PC-3 (cell line): Measurements from ENCODE around the gene PAPSS2. TPM values are rescaled to one million over a fixed set of nuclear protein-coding genes. Genes with fewer than 3 reads are reported as not detected.

ENCODE experiments used
- ATAC-seq: fragments of 200-7000 bp; cut with Tn5 transposase; 2 replicates; pipeline ENCODE4 v1.9.1; 2020; ENCODE audit warnings: mild to moderate bottlenecking, moderate library complexity
- BruUV-seq: library from RNA; stranded (reverse); fragments of 400-500 nt; replicated peaks from 2 replicates; lab custom pipeline; 2021; lab: Mats Ljungman, UMichigan
- CTCF ChIA-PET: fragments of 300-600 bp; sonication (Branson Sonifier 250); formaldehyde crosslinking; loops from one replicate; lab custom pipeline; 2022; ENCODE audit warnings: antibody characterized with exemption; lab: Charles Lee
- POLR2A ChIA-PET: fragments of 300-600 bp; sonication (Branson Sonifier 250); formaldehyde crosslinking; loops from one replicate; lab custom pipeline; 2022; ENCODE audit warnings: antibody characterized with exemption; ENCODE audit not compliant: unreplicated experiment; lab: Charles Lee
- DNase-seq: peaks from one replicate; pipeline ENCODE4 v3.0.0-alpha.2; 2015
- H2AFZ ChIP-seq: fragments of 300-600 bp; sonication (generic); 2 replicates; pipeline ENCODE4 v1.6.0; 2016; ENCODE audit warnings: antibody characterized with exemption, low read length
- H3F3A ChIP-seq: fragments of 300-600 bp; sonication (generic); one replicate; pipeline ENCODE4 v1.6.0; 2017; ENCODE audit warnings: antibody characterized with exemption, low read length, control low read depth, mild to moderate bottlenecking; ENCODE audit not compliant: unreplicated experiment
- H3K27ac ChIP-seq: fragments of 300-600 bp; sonication (generic); 2 replicates; pipeline ENCODE4 v1.5.1; 2016; ENCODE audit warnings: mild to moderate bottlenecking, low read length
- H3K27me3 ChIP-seq: fragments of 300-600 bp; sonication (generic); 2 replicates; pipeline ENCODE4 v1.6.1; 2016; ENCODE audit warnings: low read length, mixed read lengths
- H3K36me3 ChIP-seq: fragments of 300-600 bp; sonication (generic); 2 replicates; pipeline ENCODE4 v1.6.1; 2016; ENCODE audit warnings: low read depth, mixed run types, low read length, mixed read lengths
- H3K4me1 ChIP-seq: fragments of 300-600 bp; sonication (generic); 2 replicates; pipeline ENCODE4 v1.5.1; 2016; ENCODE audit warnings: low read length; ENCODE audit not compliant: insufficient read depth
- H3K4me2 ChIP-seq: fragments of 300-600 bp; sonication (generic); 2 replicates; pipeline ENCODE4 v1.6.0; 2016; ENCODE audit warnings: low read length
- H3K4me3 ChIP-seq: fragments of 300-600 bp; sonication (generic); 2 replicates; pipeline ENCODE4 v1.5.1; 2016; ENCODE audit warnings: mild to moderate bottlenecking, low read length, mixed read lengths
- H3K79me2 ChIP-seq: fragments of 300-600 bp; sonication (generic); 2 replicates; pipeline ENCODE4 v1.6.1; 2017; ENCODE audit warnings: low read length, mixed read lengths
- H3K9ac ChIP-seq: fragments of 300-600 bp; sonication (generic); 2 replicates; pipeline ENCODE4 v1.6.0; 2016; ENCODE audit warnings: mild to moderate bottlenecking, low read length
- H3K9me2 ChIP-seq: fragments of 300-600 bp; sonication (generic); replicated peaks from 2 replicates; pipeline ENCODE4 v1.6.1; 2016; ENCODE audit warnings: mixed run types, low read length, mixed read lengths
- H3K9me3 ChIP-seq: fragments of 300-600 bp; sonication (generic); 2 replicates; pipeline ENCODE4 v1.6.1; 2016; ENCODE audit warnings: low read length, mixed read lengths
- H4K20me1 ChIP-seq: fragments of 300-600 bp; sonication (generic); 2 replicates; pipeline ENCODE4 v1.6.1; 2016; ENCODE audit warnings: low read length, mixed read lengths
- EZH2 ChIP-seq: fragments of 300-600 bp; sonication (generic); IDR thresholded peaks from one replicate; pipeline ENCODE4 v1.6.1; 2017; ENCODE audit warnings: antibody characterized with exemption, mild to moderate bottlenecking, low read length; ENCODE audit not compliant: unreplicated experiment
- EZH2phosphoT487 ChIP-seq: fragments of 300-600 bp; sonication (generic); IDR thresholded peaks from 2 replicates; pipeline ENCODE4 v1.6.1; 2018; ENCODE audit warnings: mild to moderate bottlenecking, antibody characterized with exemption, low read length, borderline replicate concordance
- intact Hi-C: fragments of 100-400 bp; cut with micrococcal nuclease; formaldehyde crosslinking; loops from 2 replicates; pipeline ENCODE4 v1.9.0; 2023
- total RNA-seq: library from RNA; depleted of rRNA; stranded (reverse); fragments of >200 nt; gene quantifications from 2 replicates; pipeline ENCODE4 v1.2.3, GENCODE V29; 2014
- TF ChIP-seq, protein P1 (sequence below): fragments of 300-600 bp; sonication (generic); conservative IDR thresholded peaks from 2 replicates; pipeline ENCODE4 v1.5.1; 2017; ENCODE audit warnings: antibody characterized with exemption, low read depth, mild to moderate bottlenecking, low read length

The PAPSS2 gene
- total RNA-seq, 1 experiment from 2014 or later: 16.4 TPM

DNA sequence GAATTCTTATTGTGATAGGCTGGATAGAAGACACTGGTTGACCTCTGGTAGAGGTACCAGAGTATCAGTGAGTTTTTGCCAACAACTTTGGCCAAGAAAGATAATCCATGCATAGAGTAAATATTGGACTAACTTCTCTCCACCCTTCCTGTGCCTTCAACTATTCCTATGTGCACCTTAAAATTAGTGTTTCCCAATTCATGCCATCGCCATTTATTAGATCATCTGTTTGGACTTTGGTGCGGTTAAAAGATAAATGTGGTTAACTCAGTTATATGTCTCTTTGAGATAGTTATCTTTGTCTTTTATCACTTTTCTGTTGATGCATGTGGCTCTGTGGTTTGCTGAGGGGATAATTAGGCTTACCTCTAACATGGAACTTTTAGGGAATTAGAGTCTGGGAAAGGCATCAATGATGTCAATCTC, 4.6 kb downstream of the PAPSS2 start:
- Histone ChIP-seq H3K9me3 (no peaks in the 10 kb centered on the region), H3K79me2 (peaks cover 27% of the 10 kb centered on the region), H3K27me3 (no peaks in the 10 kb centered on the region), H2AFZ (no peak overlapping the region), H3K9ac (no peak overlapping the region), H3K9me2 (no peaks in the 10 kb centered on the region), H3K36me3 (no peaks in the 10 kb centered on the region), H4K20me1 (no peaks in the 10 kb centered on the region), H3K4me3 (no peak overlapping the region), H3F3A (no peaks in the 10 kb centered on the region), H3K4me1 (peaks cover 12% of the 10 kb centered on the region), H3K27ac (no peak overlapping the region), H3K4me2 (no peak overlapping the region)
- CTCF ChIA-PET: no interaction called here
- DNase-seq: peak; percentile 18
- no peak for TF ChIP-seq EZH2
- TF ChIP-seq EZH2phosphoT487: no peak
- TF ChIP-seq, protein P1, sequence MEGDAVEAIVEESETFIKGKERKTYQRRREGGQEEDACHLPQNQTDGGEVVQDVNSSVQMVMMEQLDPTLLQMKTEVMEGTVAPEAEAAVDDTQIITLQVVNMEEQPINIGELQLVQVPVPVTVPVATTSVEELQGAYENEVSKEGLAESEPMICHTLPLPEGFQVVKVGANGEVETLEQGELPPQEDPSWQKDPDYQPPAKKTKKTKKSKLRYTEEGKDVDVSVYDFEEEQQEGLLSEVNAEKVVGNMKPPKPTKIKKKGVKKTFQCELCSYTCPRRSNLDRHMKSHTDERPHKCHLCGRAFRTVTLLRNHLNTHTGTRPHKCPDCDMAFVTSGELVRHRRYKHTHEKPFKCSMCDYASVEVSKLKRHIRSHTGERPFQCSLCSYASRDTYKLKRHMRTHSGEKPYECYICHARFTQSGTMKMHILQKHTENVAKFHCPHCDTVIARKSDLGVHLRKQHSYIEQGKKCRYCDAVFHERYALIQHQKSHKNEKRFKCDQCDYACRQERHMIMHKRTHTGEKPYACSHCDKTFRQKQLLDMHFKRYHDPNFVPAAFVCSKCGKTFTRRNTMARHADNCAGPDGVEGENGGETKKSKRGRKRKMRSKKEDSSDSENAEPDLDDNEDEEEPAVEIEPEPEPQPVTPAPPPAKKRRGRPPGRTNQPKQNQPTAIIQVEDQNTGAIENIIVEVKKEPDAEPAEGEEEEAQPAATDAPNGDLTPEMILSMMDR: no peak
- BruUV-seq: no TSS peak
- no peak for ATAC-seq
- intact Hi-C loops: loop anchor here (5.0 kb wide), 1 partner anchor 58 kb away; no protein-coding TSS in a partner anchor
- POLR2A ChIA-PET: no interaction called here

DNA sequence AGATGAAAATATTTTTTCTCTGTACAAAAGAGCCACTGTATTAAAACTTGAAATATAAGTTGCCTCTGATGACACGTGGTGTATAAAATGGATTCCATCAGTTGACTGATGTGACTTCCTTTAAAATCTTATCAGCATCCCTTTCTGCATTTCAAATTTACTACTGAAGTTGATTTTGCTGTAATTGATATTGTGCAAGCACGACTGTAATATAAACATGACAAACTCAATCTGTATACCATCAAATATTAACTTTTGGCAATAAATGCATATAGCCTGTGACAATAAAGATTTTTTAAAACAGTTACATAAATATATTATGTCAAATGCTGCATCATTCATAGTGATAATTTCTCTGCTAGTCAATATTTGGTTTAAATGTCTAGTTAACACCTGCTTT, 7.8 kb downstream of the PAPSS2 start:
- H3K9ac ChIP-seq: no peak overlapping the region
- H3K4me2 ChIP-seq: no peak overlapping the region
- H3K9me3 ChIP-seq: no peaks in the 10 kb centered on the region
- BruUV-seq: no TSS peak
- no peaks in the 10 kb centered on the region for H3K36me3 ChIP-seq
- no peak overlapping the region for H3K27ac ChIP-seq
- no peaks in the 10 kb centered on the region for H3F3A ChIP-seq
- DNase-seq: no peak
- no peak overlapping the region for H3K4me3 ChIP-seq
- no peaks in the 10 kb centered on the region for H4K20me1 ChIP-seq
- 0 out of 2 replicates have a peak, but pooled peaks cover 6% of the 10 kb centered on the region for H3K79me2 ChIP-seq
- CTCF ChIA-PET: no interaction called here
- H3K27me3 ChIP-seq: no peaks in the 10 kb centered on the region
- POLR2A ChIA-PET: no interaction called here
- no peak overlapping the region for H2AFZ ChIP-seq
- ATAC-seq: no peak
- no peaks in the 10 kb centered on the region for H3K9me2 ChIP-seq
- intact Hi-C loops: no loop called here
- TF ChIP-seq, protein P1: no peak
- TF ChIP-seq EZH2 (no peak), EZH2phosphoT487 (no peak)
- H3K4me1 ChIP-seq: 0 out of 2 replicates have a peak, but pooled peaks cover 7% of the 10 kb centered on the region

DNA sequence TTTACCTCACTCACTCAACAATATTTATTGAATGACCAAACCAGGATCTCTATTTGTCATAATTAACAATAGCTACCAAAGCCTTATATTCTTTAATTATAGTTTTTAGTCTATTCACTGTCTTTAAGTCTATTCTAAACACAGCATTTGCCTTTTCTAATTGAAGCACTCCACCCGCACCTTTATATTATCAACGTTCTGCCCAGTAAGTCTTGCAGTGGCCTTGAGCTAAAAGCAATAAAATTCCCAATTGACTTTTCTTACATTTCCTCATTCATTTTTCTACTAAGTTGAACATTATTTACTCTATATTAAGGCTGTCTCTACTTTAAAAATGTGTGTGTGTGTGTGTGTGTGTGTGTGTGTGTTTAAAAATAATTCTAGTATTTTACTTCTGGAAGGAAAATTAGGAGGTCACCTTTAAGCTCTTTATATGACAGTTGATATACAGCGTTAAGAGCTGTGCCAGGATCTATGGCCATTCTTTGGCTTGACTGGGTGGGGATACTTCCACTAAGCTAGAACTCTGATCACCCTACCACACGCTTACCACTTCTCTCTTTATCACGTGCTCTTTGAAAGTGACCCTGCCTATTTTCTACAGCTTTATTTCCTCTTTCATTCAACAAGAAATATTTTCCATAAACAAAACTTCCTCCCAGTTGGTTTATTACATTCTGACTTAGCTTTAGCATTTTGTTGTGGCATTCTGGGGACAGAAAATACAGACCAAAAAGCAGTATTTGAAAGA, 8.8 kb downstream of the PAPSS2 start:
- no peak for ATAC-seq
- H2AFZ ChIP-seq: no peak overlapping the region
- no peaks in the 10 kb centered on the region for H4K20me1 ChIP-seq
- H3K4me2 ChIP-seq: no peak overlapping the region
- H3K9ac ChIP-seq: no peak overlapping the region
- ChIA-PET CTCF (no interaction called here), POLR2A (no interaction called here)
- no TSS peak for BruUV-seq
- intact Hi-C loops: no loop called here
- TF ChIP-seq, protein P1: no peak
- TF ChIP-seq EZH2 (no peak), EZH2phosphoT487 (no peak)
- no peaks in the 10 kb centered on the region for H3F3A ChIP-seq
- no peaks in the 10 kb centered on the region for H3K9me3 ChIP-seq
- H3K36me3 ChIP-seq: no peaks in the 10 kb centered on the region
- H3K4me3 ChIP-seq: no peak overlapping the region
- H3K9me2 ChIP-seq: no peaks in the 10 kb centered on the region
- H3K27ac ChIP-seq: no peak overlapping the region
- no peak for DNase-seq
- H3K79me2 ChIP-seq: 0 out of 2 replicates have a peak, but pooled peaks cover 5% of the 10 kb centered on the region
- no peaks in the 10 kb centered on the region for H3K27me3 ChIP-seq
- 0 out of 2 replicates have a peak, but pooled peaks cover 7% of the 10 kb centered on the region for H3K4me1 ChIP-seq
